Osteoblast (primary cell): ENCODE measurements around the gene SPACA6. TPM values are rescaled to one million over a fixed set of nuclear protein-coding genes. Genes with fewer than 3 reads are reported as not detected.
A peak's percentile ranks its signal among the peaks of the same experiment; 100 is the strongest.

Experiments
- DNase-seq: peaks from one replicate; pipeline ENCODE4 v3.0.0; 2011; ENCODE audit warnings: low spot score, mixed read lengths; ENCODE audit not compliant: insufficient read length; ENCODE audit errors: missing footprints
- H2AFZ ChIP-seq: 2 replicates; pipeline ENCODE4 v1.6.0; 2011; ENCODE audit warnings: mild to moderate bottlenecking, low read length
- H3K27ac ChIP-seq: 2 replicates; pipeline ENCODE4 v1.5.1; 2011; ENCODE audit warnings: mild to moderate bottlenecking, low read depth, low read length, moderate library complexity
- H3K27me3 ChIP-seq: 2 replicates; pipeline ENCODE4 v1.6.0; 2012; ENCODE audit warnings: mild to moderate bottlenecking, control low read depth, inconsistent platforms, low read length, moderate library complexity; ENCODE audit not compliant: insufficient read depth
- H3K36me3 ChIP-seq: 2 replicates; pipeline ENCODE4 v1.5.1; 2011; ENCODE audit warnings: mild to moderate bottlenecking, low read length, control low read depth, moderate library complexity; ENCODE audit not compliant: insufficient read depth
- H3K4me1 ChIP-seq: 2 replicates; pipeline ENCODE4 v1.5.1; 2011; ENCODE audit warnings: mild to moderate bottlenecking, low read length, control low read depth, moderate library complexity; ENCODE audit not compliant: insufficient read depth
- H3K4me2 ChIP-seq: 2 replicates; pipeline ENCODE4 v1.6.0; 2011; ENCODE audit warnings: mild to moderate bottlenecking, low read length; ENCODE audit not compliant: insufficient read depth
- H3K4me3 ChIP-seq: fragments of 200-600 bp; sonication (generic); 3 replicates; pipeline ENCODE4 v1.5.1; 2012; ENCODE audit warnings: mild to moderate bottlenecking, low read length, inconsistent platforms; ENCODE audit not compliant: insufficient read depth
- H3K79me2 ChIP-seq: 2 replicates; pipeline ENCODE4 v1.6.0; 2012; ENCODE audit warnings: mild to moderate bottlenecking, low read length, control low read depth, inconsistent platforms; ENCODE audit not compliant: insufficient read depth
- H3K9me3 ChIP-seq: 2 replicates; pipeline ENCODE4 v1.5.1; 2011; ENCODE audit warnings: low read depth, low read length, control low read depth
- H4K20me1 ChIP-seq: 2 replicates; pipeline ENCODE4 v1.6.0; 2012; ENCODE audit warnings: mild to moderate bottlenecking, low read length, control low read depth; ENCODE audit not compliant: insufficient read depth
- CTCF ChIP-seq: IDR thresholded peaks from 2 replicates; pipeline ENCODE4 v1.5.1; 2011; ENCODE audit warnings: mild to moderate bottlenecking, low read depth, low read length, moderate library complexity; ENCODE audit errors: extremely low read depth
- total RNA-seq: library from RNA; depleted of rRNA; stranded (reverse); fragments of >200 nt; gene quantifications from 2 replicates; pipeline ENCODE4 v1.2.3, GENCODE V29; 2012

Gene SPACA6
- total RNA-seq, 1 donor: 12.7 TPM

GRCh38 chr19:51704626-51705025, 11.5 kb downstream of the SPACA6 start:
- Histone ChIP-seq H4K20me1 (peaks cover 12% of the 10 kb centered on the region), H3K4me3 (peak overlapping the region; percentile 81), H2AFZ (no peak overlapping the region), H3K4me1 (peaks cover 13% of the 10 kb centered on the region), H3K9me3 (no peaks in the 10 kb centered on the region), H3K27me3 (no peaks in the 10 kb centered on the region), H3K79me2 (peaks cover 8% of the 10 kb centered on the region), H3K4me2 (peak overlapping the region; percentile 85), H3K36me3 (peaks cover 58% of the 10 kb centered on the region), H3K27ac (peak overlapping the region; percentile 89)
- no peak for TF ChIP-seq CTCF
- DNase-seq: no peak

GRCh38 chr19:51706296-51706695, 13.2 kb downstream of the SPACA6 start:
- Histone ChIP-seq H3K27ac (no peak overlapping the region), H2AFZ (no peak overlapping the region), H3K4me3 (no peak overlapping the region), H3K4me2 (no peak overlapping the region), H3K36me3 (peaks cover 44% of the 10 kb centered on the region), H4K20me1 (peaks cover 12% of the 10 kb centered on the region), H3K27me3 (no peaks in the 10 kb centered on the region), H3K9me3 (no peaks in the 10 kb centered on the region), H3K79me2 (peaks cover 8% of the 10 kb centered on the region), H3K4me1 (peaks cover 13% of the 10 kb centered on the region)
- no peak for DNase-seq
- no peak for TF ChIP-seq CTCF

DNA sequence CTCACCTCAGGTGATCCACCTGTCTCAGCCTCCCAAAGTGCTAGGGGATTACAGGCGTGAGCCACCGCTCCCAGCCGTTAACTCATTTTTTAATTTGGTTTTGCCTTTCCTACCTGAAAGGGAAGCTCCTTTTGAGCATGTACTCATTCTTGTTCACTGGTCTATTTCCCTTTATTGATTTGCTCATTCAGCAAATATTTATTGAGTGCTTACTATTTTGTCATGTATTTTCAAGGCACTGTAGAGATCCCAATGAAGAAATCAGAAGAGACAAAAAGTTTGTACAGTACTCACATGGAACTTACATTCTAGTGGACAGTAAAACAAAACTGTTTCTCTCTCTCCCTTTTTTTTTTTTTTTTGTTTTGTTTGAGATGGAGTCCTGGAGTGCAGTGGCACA, 13.8 kb downstream of the SPACA6 start:
- H3K36me3 ChIP-seq: peaks cover 38% of the 10 kb centered on the region
- no peak overlapping the region for H3K27ac ChIP-seq
- no peak for TF ChIP-seq CTCF
- H2AFZ ChIP-seq: no peak overlapping the region
- no peaks in the 10 kb centered on the region for H3K9me3 ChIP-seq
- H3K4me2 ChIP-seq: no peak overlapping the region
- peaks cover 13% of the 10 kb centered on the region for H3K4me1 ChIP-seq
- DNase-seq: no peak
- no peak overlapping the region for H3K4me3 ChIP-seq
- peaks cover 9% of the 10 kb centered on the region for H4K20me1 ChIP-seq
- H3K79me2 ChIP-seq: peaks cover 8% of the 10 kb centered on the region
- H3K27me3 ChIP-seq: no peaks in the 10 kb centered on the region

DNA sequence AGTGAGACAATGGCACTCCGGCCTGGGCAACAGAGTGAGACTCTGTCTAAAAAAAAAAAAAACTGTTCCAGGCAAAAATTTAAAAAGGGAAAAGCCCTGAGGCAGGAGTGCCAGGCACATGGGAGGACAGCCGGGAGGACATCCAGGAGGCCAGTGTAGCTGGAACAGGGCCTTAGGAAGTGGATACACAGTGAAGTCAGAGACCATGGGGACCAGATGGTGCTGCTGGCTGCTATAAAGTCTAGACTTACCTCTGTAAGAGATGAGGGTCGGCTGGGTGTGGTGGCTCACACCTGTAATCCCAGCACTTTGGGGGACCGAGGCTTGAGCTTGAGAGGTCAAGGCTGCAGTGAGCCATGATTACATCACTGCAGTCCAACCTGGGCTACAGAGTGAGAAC, 15.7 kb downstream of the SPACA6 start:
- H3K9me3 ChIP-seq: no peaks in the 10 kb centered on the region
- no peak overlapping the region for H2AFZ ChIP-seq
- peaks cover 13% of the 10 kb centered on the region for H3K4me1 ChIP-seq
- peaks cover 3% of the 10 kb centered on the region for H4K20me1 ChIP-seq
- no peak overlapping the region for H3K4me3 ChIP-seq
- TF ChIP-seq CTCF: no peak
- no peak overlapping the region for H3K4me2 ChIP-seq
- peaks cover 36% of the 10 kb centered on the region for H3K36me3 ChIP-seq
- H3K27me3 ChIP-seq: no peaks in the 10 kb centered on the region
- no peak overlapping the region for H3K27ac ChIP-seq
- peaks cover 8% of the 10 kb centered on the region for H3K79me2 ChIP-seq
- no peak for DNase-seq
